T1000 (cell line): ENCODE results near the gene CX3CL1.
"Not testable (repeated sequence)": the region's sequence is repeated elsewhere in the genome, so short reads cannot be mapped to it uniquely, and the experiment has no call there.

ENCODE experiments used
- DNase-seq: peaks from one replicate; lab custom pipeline; 2025; ENCODE audit warnings: mixed read lengths; lab: John Stamatoyannopoulos, UW

The CX3CL1 gene

GRCh38 chr16:57382535-57383275 lies 10.4 kb downstream of the CX3CL1 start:
- no peak for DNase-seq

- DNase-seq: no peak
These were observed 11.3 kb downstream of the CX3CL1 start for GRCh38 chr16:57383276-57384247.

- no peak for DNase-seq
These were observed 12.2 kb downstream of the CX3CL1 start for GRCh38 chr16:57384248-57385070.

- DNase-seq: no peak
These were observed 12.8 kb downstream of the CX3CL1 start for GRCh38 chr16:57385083-57385482.

GRCh38 chr16:57386381-57386951 lies 14.2 kb downstream of the CX3CL1 start:
- DNase-seq: no peak

GRCh38 chr16:57387598-57388354 lies 15.5 kb downstream of the CX3CL1 start:
- DNase-seq: no peak

GRCh38 chr16:57388359-57389086 lies 16.2 kb downstream of the CX3CL1 start:
- DNase-seq: no peak

- DNase-seq: no peak
These were observed 16.8 kb downstream of the CX3CL1 start for GRCh38 chr16:57389087-57389468.

GRCh38 chr16:57390636-57391295 lies 18.5 kb downstream of the CX3CL1 start:
- no peak for DNase-seq

GRCh38 chr16:57391300-57391699 lies 19.0 kb downstream of the CX3CL1 start:
- no peak for DNase-seq

GRCh38 chr16:57391708-57392107 lies 19.4 kb downstream of the CX3CL1 start:
- DNase-seq: no peak

- DNase-seq: no peak
These were observed 20.4 kb downstream of the CX3CL1 start for GRCh38 chr16:57392694-57393093.

GRCh38 chr16:57394444-57394843 lies 22.2 kb downstream of the CX3CL1 start:
- no peak for DNase-seq

GRCh38 chr16:57395026-57395425 lies 22.7 kb downstream of the CX3CL1 start:
- no peak for DNase-seq

GRCh38 chr16:57396786-57397185 lies 24.5 kb downstream of the CX3CL1 start:
- DNase-seq: no peak

GRCh38 chr16:57397493-57397892 lies 25.2 kb downstream of the CX3CL1 start:
- DNase-seq: not testable (repeated sequence)

- DNase-seq: no peak
These were observed 29.8 kb downstream of the CX3CL1 start for GRCh38 chr16:57401943-57402640.

- no peak for DNase-seq
These were observed 31.9 kb downstream of the CX3CL1 start, which contains the start of gene CCL17 for GRCh38 chr16:57403965-57404817. Gene CCL17, plus strand, starts transcription at chr16:57404767. Its CDS starts 9,166 bp downstream, at chr16:57413933.
